ENCODE measurements around the gene MAFG.

DNA sequence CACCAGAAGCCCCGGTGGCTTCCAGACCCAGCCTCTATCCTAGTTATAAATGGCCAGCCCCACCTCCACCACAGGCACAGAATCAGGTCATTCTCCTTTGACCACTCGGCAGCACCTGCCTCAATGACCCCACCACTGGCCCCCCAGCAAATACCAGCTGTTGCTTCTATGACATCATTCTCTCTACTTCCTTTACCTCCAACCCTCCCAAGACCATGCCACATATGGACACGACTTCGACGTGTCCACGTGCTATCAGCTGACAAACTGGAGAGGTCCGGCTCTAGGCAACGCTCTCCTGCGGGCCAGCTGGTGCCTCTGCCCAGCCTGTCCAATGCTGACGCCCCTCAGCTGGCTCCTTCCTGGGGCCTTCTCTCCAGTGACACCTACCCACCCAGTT, 42.1 kb downstream of the MAFG start:
- TF ChIP-seq, protein P1, sequence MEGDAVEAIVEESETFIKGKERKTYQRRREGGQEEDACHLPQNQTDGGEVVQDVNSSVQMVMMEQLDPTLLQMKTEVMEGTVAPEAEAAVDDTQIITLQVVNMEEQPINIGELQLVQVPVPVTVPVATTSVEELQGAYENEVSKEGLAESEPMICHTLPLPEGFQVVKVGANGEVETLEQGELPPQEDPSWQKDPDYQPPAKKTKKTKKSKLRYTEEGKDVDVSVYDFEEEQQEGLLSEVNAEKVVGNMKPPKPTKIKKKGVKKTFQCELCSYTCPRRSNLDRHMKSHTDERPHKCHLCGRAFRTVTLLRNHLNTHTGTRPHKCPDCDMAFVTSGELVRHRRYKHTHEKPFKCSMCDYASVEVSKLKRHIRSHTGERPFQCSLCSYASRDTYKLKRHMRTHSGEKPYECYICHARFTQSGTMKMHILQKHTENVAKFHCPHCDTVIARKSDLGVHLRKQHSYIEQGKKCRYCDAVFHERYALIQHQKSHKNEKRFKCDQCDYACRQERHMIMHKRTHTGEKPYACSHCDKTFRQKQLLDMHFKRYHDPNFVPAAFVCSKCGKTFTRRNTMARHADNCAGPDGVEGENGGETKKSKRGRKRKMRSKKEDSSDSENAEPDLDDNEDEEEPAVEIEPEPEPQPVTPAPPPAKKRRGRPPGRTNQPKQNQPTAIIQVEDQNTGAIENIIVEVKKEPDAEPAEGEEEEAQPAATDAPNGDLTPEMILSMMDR (IDR thresholded peaks at IDR 0.05; ENCODE audit: insufficient read depth, low read depth, low read length) = no peak
- no peak for TF ChIP-seq EZH2 (IDR thresholded peaks at IDR 0.05; ENCODE audit: insufficient read depth, low read length)

Measured in astrocyte (in vitro differentiated cells and primary cell).